HepG2 (cell line): Measurements from ENCODE around the gene EGR4. TPM values are rescaled to one million over a fixed set of nuclear protein-coding genes. Genes with fewer than 3 reads are reported as not detected.

Source experiments
- ARNT2 ChIP-seq: sonication (generic); formaldehyde crosslinking; IDR thresholded peaks from 2 replicates; pipeline ENCODE4 v1.8.0; 2022; ENCODE audit warnings: mild to moderate bottlenecking, low read depth, missing genetic modification reagents, moderate library complexity
- CREM ChIP-seq, 2 experiments: sonication (generic) in 1 of 2; formaldehyde crosslinking in 1 of 2; IDR thresholded peaks; 2 replicates each; pipeline versions ENCODE4 v1.4.0 to v1.6.1; 2016 to 2020; ENCODE audit warnings: antibody characterized with exemption in 1 of 2, mild to moderate bottlenecking in 1 of 2, missing genetic modification reagents in 1 of 2
- ELF3 ChIP-seq: IDR thresholded peaks from 2 replicates; pipeline ENCODE4 v1.6.1; 2016; ENCODE audit warnings: missing genetic modification reagents, missing compliant biosample characterization
- FOSL2 ChIP-seq: sonication (generic); formaldehyde crosslinking; IDR thresholded peaks from 2 replicates; pipeline ENCODE4 v1.4.0; 2020; ENCODE audit warnings: missing genetic modification reagents
- FOXJ3 ChIP-seq: sonication (generic); formaldehyde crosslinking; IDR thresholded peaks from 2 replicates; pipeline ENCODE4 v1.4.0; 2020; ENCODE audit warnings: missing genetic modification reagents, mild to moderate bottlenecking, borderline replicate concordance
- HDAC1 ChIP-seq: sonication (generic); formaldehyde crosslinking; IDR thresholded peaks from 2 replicates; pipeline ENCODE4 v1.5.1; 2020; ENCODE audit warnings: mild to moderate bottlenecking, missing genetic modification reagents
- MBNL3 ChIP-seq: fragments of 250-450 bp; sonication (Bioruptor Pico); conservative IDR thresholded peaks from 2 replicates; pipeline ENCODE4 v1.8.0; 2022; ENCODE audit warnings: mild to moderate bottlenecking, inconsistent platforms
- SAP130 ChIP-seq: IDR thresholded peaks from 2 replicates; pipeline ENCODE4 v1.6.1; 2016; ENCODE audit warnings: low read depth
- SRF ChIP-seq: IDR thresholded peaks from 2 replicates; pipeline ENCODE4 v1.6.1; 2011; ENCODE audit warnings: mild to moderate bottlenecking, low read depth, low read length, moderate library complexity
- YY1 ChIP-seq: IDR thresholded peaks from 2 replicates; pipeline ENCODE4 v1.6.1; 2011; ENCODE audit warnings: low read length, low read depth, moderate library complexity, mild to moderate bottlenecking; ENCODE audit not compliant: insufficient read depth, insufficient replicate concordance
- ZNF136 ChIP-seq: sonication (generic); formaldehyde crosslinking; IDR thresholded peaks from 2 replicates; pipeline ENCODE4 v1.8.1; 2022; ENCODE audit warnings: low read depth, mild to moderate bottlenecking, moderate library complexity, missing genetic modification reagents
- ZNF329 ChIP-seq: sonication (generic); formaldehyde crosslinking; IDR thresholded peaks from 2 replicates; pipeline ENCODE4 v1.9.0; 2021; ENCODE audit warnings: low read depth, mild to moderate bottlenecking, missing genetic modification reagents
- ZNF839 ChIP-seq: sonication (generic); formaldehyde crosslinking; IDR thresholded peaks from 2 replicates; pipeline ENCODE4 v1.4.0; 2020; ENCODE audit warnings: missing genetic modification reagents, mild to moderate bottlenecking, borderline replicate concordance
- polyA plus RNA-seq, 8 experiments: library from polyadenylated mRNA; depleted of rRNA in 3 of 8; stranded (reverse) in 7 of 8; unstranded in 1 of 8; fragments of >200 nt; fragmentation: Illumina TruSeq in 4 of 8; extraction: Trizol in 4 of 8; gene quantifications; 2 replicates each; pipeline versions ENCODE4 v1.2.1 to v1.2.3, GENCODE V29; 2011 to 2016; ENCODE audit warnings: low read depth in 4 of 8, missing spikeins in 1 of 8, mixed read lengths in 1 of 8; ENCODE audit not compliant: insufficient read depth in 1 of 8
- total RNA-seq, 5 experiments: library from RNA; depleted of rRNA; stranded (reverse); fragments of >200 nt; fragmentation: Illumina TruSeq; extraction: Trizol; gene quantifications; 2 replicates each; pipeline ENCODE4 v1.2.3, GENCODE V29; 2016; ENCODE audit warnings: low read depth in 1 of 5
- TF ChIP-seq, protein P1 (sequence below), 2 experiments: sonication (generic) in 1 of 2; formaldehyde crosslinking in 1 of 2; IDR thresholded peaks; 2 replicates each; pipeline versions ENCODE4 v1.5.1 to v1.6.1; 2011 to 2020; ENCODE audit warnings: borderline replicate concordance in 1 of 2, low read depth in 1 of 2, low read length in 1 of 2, mild to moderate bottlenecking in 1 of 2, missing genetic modification reagents in 1 of 2, moderate library complexity in 1 of 2
- TF ChIP-seq, protein P2 (sequence below): sonication (generic); formaldehyde crosslinking; IDR thresholded peaks from 2 replicates; pipeline ENCODE4 v1.4.0; 2020; ENCODE audit warnings: missing genetic modification reagents
- TF ChIP-seq, protein P3 (sequence below): sonication (generic); formaldehyde crosslinking; IDR thresholded peaks from 2 replicates; pipeline ENCODE4 v1.8.1; 2022; ENCODE audit warnings: mild to moderate bottlenecking, missing genetic modification reagents
- TF ChIP-seq, protein P4 (sequence below): sonication (generic); formaldehyde crosslinking; IDR thresholded peaks from 2 replicates; pipeline ENCODE4 v1.4.0; 2020; ENCODE audit warnings: missing genetic modification reagents
- TF ChIP-seq, protein P5 (sequence below): sonication (generic); formaldehyde crosslinking; IDR thresholded peaks from 2 replicates; pipeline ENCODE4 v1.5.0; 2020; ENCODE audit warnings: mild to moderate bottlenecking, missing genetic modification reagents, moderate library complexity

EGR4 gene
- total and polyA plus RNA-seq, 2 of the 13 experiments (the other 11 are each of a cell fraction or from before 2014, with no cell fraction given), result not detected

DNA sequence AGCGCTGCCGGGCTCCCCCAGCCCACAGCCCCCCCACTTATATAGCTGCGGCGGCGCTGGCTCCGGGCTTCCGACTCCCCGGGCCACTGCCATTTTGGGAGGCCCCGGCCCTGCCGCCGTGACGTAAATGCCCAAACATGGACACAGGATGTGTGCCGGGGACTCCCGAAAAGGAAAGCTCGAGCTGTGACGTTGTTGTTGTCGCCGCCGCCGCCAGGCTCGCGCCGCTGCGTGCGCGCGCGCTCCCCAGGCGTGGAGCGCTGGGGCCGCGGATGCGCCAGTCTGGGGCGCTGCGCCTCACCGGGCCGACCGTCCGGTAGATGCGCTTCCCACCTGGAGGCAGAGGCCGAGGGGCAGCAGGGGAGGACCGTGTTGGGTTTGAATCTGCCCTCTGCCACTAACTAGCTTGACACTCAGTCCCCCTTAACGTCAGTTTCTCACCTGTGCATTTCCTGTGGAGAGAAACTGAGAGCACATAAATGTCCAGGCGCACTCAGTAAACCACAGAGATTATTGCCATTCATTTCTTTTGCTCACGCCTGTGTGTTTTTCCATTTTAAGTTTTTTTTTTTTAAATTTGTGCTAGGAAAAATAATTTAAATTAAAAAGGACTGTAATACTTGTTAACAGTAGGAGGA lies at the start of gene EGR4 (continued):
- TF ChIP-seq FOSL2 (CRISPR knock-in tag) (no peak), SAP130 (peak; percentile 61), ZNF329 (CRISPR knock-in tag) (0 out of 2 replicates have a peak, but pooled peaks have one; percentile 25), MBNL3 (CRISPR knock-in tag) (no peak), CREM (IDR thresholded peaks at IDR 0.05) (peak; percentile 54; the same call in 1 of the 2 replicates), CREM (CRISPR knock-in tag; IDR thresholded peaks at IDR 0.05) (no peak), FOXJ3 (CRISPR knock-in tag) (no peak), ELF3 (CRISPR knock-in tag) (no peak), SRF (peak; percentile 98), ARNT2 (CRISPR knock-in tag) (0 out of 2 replicates have a peak, but pooled peaks have one; percentile 28), ZNF136 (CRISPR knock-in tag) (no peak), HDAC1 (CRISPR knock-in tag) (0 out of 2 replicates have a peak, but pooled peaks have one; percentile 21), ZNF839 (no peak), YY1 (peak; percentile 68)
- TF ChIP-seq, protein P1, sequence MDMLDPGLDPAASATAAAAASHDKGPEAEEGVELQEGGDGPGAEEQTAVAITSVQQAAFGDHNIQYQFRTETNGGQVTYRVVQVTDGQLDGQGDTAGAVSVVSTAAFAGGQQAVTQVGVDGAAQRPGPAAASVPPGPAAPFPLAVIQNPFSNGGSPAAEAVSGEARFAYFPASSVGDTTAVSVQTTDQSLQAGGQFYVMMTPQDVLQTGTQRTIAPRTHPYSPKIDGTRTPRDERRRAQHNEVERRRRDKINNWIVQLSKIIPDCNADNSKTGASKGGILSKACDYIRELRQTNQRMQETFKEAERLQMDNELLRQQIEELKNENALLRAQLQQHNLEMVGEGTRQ (IDR thresholded peaks at IDR 0.05; ENCODE audit: low read depth, low read length), result no peak
- TF ChIP-seq, protein P1 (CRISPR knock-in tag; IDR thresholded peaks at IDR 0.05; ENCODE audit: borderline replicate concordance), result peak; percentile 84; the same call in 1 of the 2 replicates
- TF ChIP-seq, protein P2, sequence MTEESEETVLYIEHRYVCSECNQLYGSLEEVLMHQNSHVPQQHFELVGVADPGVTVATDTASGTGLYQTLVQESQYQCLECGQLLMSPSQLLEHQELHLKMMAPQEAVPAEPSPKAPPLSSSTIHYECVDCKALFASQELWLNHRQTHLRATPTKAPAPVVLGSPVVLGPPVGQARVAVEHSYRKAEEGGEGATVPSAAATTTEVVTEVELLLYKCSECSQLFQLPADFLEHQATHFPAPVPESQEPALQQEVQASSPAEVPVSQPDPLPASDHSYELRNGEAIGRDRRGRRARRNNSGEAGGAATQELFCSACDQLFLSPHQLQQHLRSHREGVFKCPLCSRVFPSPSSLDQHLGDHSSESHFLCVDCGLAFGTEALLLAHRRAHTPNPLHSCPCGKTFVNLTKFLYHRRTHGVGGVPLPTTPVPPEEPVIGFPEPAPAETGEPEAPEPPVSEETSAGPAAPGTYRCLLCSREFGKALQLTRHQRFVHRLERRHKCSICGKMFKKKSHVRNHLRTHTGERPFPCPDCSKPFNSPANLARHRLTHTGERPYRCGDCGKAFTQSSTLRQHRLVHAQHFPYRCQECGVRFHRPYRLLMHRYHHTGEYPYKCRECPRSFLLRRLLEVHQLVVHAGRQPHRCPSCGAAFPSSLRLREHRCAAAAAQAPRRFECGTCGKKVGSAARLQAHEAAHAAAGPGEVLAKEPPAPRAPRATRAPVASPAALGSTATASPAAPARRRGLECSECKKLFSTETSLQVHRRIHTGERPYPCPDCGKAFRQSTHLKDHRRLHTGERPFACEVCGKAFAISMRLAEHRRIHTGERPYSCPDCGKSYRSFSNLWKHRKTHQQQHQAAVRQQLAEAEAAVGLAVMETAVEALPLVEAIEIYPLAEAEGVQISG, result 0 out of 2 replicates have a peak, but pooled peaks have one; percentile 14
- TF ChIP-seq, protein P3, sequence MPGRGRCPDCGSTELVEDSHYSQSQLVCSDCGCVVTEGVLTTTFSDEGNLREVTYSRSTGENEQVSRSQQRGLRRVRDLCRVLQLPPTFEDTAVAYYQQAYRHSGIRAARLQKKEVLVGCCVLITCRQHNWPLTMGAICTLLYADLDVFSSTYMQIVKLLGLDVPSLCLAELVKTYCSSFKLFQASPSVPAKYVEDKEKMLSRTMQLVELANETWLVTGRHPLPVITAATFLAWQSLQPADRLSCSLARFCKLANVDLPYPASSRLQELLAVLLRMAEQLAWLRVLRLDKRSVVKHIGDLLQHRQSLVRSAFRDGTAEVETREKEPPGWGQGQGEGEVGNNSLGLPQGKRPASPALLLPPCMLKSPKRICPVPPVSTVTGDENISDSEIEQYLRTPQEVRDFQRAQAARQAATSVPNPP (CRISPR knock-in tag), result no peak
- TF ChIP-seq, protein P4, sequence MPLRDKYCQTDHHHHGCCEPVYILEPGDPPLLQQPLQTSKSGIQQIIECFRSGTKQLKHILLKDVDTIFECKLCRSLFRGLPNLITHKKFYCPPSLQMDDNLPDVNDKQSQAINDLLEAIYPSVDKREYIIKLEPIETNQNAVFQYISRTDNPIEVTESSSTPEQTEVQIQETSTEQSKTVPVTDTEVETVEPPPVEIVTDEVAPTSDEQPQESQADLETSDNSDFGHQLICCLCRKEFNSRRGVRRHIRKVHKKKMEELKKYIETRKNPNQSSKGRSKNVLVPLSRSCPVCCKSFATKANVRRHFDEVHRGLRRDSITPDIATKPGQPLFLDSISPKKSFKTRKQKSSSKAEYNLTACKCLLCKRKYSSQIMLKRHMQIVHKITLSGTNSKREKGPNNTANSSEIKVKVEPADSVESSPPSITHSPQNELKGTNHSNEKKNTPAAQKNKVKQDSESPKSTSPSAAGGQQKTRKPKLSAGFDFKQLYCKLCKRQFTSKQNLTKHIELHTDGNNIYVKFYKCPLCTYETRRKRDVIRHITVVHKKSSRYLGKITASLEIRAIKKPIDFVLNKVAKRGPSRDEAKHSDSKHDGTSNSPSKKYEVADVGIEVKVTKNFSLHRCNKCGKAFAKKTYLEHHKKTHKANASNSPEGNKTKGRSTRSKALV (CRISPR knock-in tag), result peak; percentile 58
- TF ChIP-seq, protein P5, sequence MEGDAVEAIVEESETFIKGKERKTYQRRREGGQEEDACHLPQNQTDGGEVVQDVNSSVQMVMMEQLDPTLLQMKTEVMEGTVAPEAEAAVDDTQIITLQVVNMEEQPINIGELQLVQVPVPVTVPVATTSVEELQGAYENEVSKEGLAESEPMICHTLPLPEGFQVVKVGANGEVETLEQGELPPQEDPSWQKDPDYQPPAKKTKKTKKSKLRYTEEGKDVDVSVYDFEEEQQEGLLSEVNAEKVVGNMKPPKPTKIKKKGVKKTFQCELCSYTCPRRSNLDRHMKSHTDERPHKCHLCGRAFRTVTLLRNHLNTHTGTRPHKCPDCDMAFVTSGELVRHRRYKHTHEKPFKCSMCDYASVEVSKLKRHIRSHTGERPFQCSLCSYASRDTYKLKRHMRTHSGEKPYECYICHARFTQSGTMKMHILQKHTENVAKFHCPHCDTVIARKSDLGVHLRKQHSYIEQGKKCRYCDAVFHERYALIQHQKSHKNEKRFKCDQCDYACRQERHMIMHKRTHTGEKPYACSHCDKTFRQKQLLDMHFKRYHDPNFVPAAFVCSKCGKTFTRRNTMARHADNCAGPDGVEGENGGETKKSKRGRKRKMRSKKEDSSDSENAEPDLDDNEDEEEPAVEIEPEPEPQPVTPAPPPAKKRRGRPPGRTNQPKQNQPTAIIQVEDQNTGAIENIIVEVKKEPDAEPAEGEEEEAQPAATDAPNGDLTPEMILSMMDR (CRISPR knock-in tag), result peak; percentile 18; the same call in 1 of the 2 replicates
